Parathyroid adenoma (tissue), 2 donors: ENCODE data around the gene FNDC3B.

Experiments
- H2AFZ ChIP-seq: fragments of 300-600 bp; sonication (generic); one replicate; pipeline ENCODE4 v1.7.0; 2017; ENCODE audit warnings: antibody characterized with exemption, mild to moderate bottlenecking
- H3K27ac ChIP-seq: fragments of 300-600 bp; sonication (generic); one replicate; pipeline ENCODE4 v1.7.0; 2017
- H3K27me3 ChIP-seq: fragments of 300-600 bp; sonication (generic); one replicate; pipeline ENCODE4 v1.7.0; 2017; ENCODE audit warnings: low read length; ENCODE audit not compliant: control insufficient read depth, insufficient read depth
- H3K36me3 ChIP-seq: fragments of 300-600 bp; sonication (generic); one replicate; pipeline ENCODE4 v1.7.0; 2017; ENCODE audit warnings: low read length; ENCODE audit not compliant: control insufficient read depth, insufficient read depth
- H3K4me1 ChIP-seq: fragments of 300-600 bp; sonication (generic); one replicate; pipeline ENCODE4 v1.7.0; 2017; ENCODE audit warnings: control low read depth
- H3K4me2 ChIP-seq: fragments of 300-600 bp; sonication (generic); one replicate; pipeline ENCODE4 v1.7.0; 2017; ENCODE audit warnings: low read length
- H3K4me3 ChIP-seq: fragments of 300-600 bp; sonication (generic); one replicate; pipeline ENCODE4 v1.7.0; 2017; ENCODE audit warnings: low read depth, low read length
- H3K79me2 ChIP-seq: fragments of 300-600 bp; sonication (generic); one replicate; pipeline ENCODE4 v1.7.0; 2017; ENCODE audit warnings: control low read depth
- H3K9ac ChIP-seq: fragments of 300-600 bp; sonication (generic); one replicate; pipeline ENCODE4 v1.7.0; 2017; ENCODE audit warnings: mild to moderate bottlenecking
- H3K9me3 ChIP-seq: fragments of 300-600 bp; sonication (generic); one replicate; pipeline ENCODE4 v1.7.0; 2017; ENCODE audit warnings: low read length; ENCODE audit not compliant: control insufficient read depth
- TF ChIP-seq, protein P1 (sequence below): fragments of 300-600 bp; sonication (generic); IDR thresholded peaks from one replicate; pipeline ENCODE4 v1.7.0; 2017; ENCODE audit warnings: antibody characterized with exemption, mild to moderate bottlenecking
- donor health status: primary hyperparathyroidism.

FNDC3B gene

GRCh38 chr3:172370419-172370818, 331.0 kb downstream of the FNDC3B start:
- Histone ChIP-seq H3K79me2 (peaks cover 3% of the 10 kb centered on the region), H3K9me3 (no peaks in the 10 kb centered on the region), H3K4me2 (no peak overlapping the region), H3K27ac (no peak overlapping the region), H3K27me3 (no peaks in the 10 kb centered on the region), H3K4me1 (no peaks in the 10 kb centered on the region), H3K4me3 (no peak overlapping the region), H3K9ac (no peak overlapping the region), H3K36me3 (no peaks in the 10 kb centered on the region), H2AFZ (no peak overlapping the region)
- TF ChIP-seq, protein P1, sequence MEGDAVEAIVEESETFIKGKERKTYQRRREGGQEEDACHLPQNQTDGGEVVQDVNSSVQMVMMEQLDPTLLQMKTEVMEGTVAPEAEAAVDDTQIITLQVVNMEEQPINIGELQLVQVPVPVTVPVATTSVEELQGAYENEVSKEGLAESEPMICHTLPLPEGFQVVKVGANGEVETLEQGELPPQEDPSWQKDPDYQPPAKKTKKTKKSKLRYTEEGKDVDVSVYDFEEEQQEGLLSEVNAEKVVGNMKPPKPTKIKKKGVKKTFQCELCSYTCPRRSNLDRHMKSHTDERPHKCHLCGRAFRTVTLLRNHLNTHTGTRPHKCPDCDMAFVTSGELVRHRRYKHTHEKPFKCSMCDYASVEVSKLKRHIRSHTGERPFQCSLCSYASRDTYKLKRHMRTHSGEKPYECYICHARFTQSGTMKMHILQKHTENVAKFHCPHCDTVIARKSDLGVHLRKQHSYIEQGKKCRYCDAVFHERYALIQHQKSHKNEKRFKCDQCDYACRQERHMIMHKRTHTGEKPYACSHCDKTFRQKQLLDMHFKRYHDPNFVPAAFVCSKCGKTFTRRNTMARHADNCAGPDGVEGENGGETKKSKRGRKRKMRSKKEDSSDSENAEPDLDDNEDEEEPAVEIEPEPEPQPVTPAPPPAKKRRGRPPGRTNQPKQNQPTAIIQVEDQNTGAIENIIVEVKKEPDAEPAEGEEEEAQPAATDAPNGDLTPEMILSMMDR, result no peak

- Histone ChIP-seq H2AFZ (no peak overlapping the region), H3K4me2 (no peak overlapping the region), H3K79me2 (peaks cover 6% of the 10 kb centered on the region), H3K27ac (no peak overlapping the region), H3K36me3 (no peaks in the 10 kb centered on the region), H3K9me3 (no peaks in the 10 kb centered on the region), H3K4me3 (no peak overlapping the region), H3K27me3 (no peaks in the 10 kb centered on the region), H3K4me1 (no peaks in the 10 kb centered on the region), H3K9ac (no peak overlapping the region)
- TF ChIP-seq, protein P1, result no peak
These were observed 332.2 kb downstream of the FNDC3B start for GRCh38 chr3:172371544-172371943.

- Histone ChIP-seq H3K9ac (no peak overlapping the region), H3K4me1 (no peaks in the 10 kb centered on the region), H3K36me3 (no peaks in the 10 kb centered on the region), H3K4me2 (no peak overlapping the region), H3K27ac (no peak overlapping the region), H3K9me3 (no peaks in the 10 kb centered on the region), H3K4me3 (no peak overlapping the region), H3K79me2 (peaks cover 6% of the 10 kb centered on the region), H3K27me3 (no peaks in the 10 kb centered on the region), H2AFZ (no peak overlapping the region)
- TF ChIP-seq, protein P1, result no peak
These were observed 333.5 kb downstream of the FNDC3B start for GRCh38 chr3:172372895-172373294.

- Histone ChIP-seq H3K79me2 (peaks cover 6% of the 10 kb centered on the region), H3K4me2 (no peak overlapping the region), H3K4me1 (no peaks in the 10 kb centered on the region), H3K9me3 (no peaks in the 10 kb centered on the region), H3K4me3 (no peak overlapping the region), H3K27ac (no peak overlapping the region), H3K9ac (no peak overlapping the region), H2AFZ (no peak overlapping the region), H3K27me3 (no peaks in the 10 kb centered on the region), H3K36me3 (no peaks in the 10 kb centered on the region)
- TF ChIP-seq, protein P1, result no peak
These were observed 334.5 kb downstream of the FNDC3B start for GRCh38 chr3:172373912-172374311.

GRCh38 chr3:172375206-172375850, 335.9 kb downstream of the FNDC3B start:
- no peak overlapping the region for H3K27ac ChIP-seq
- H2AFZ ChIP-seq, result no peak overlapping the region
- peaks cover 9% of the 10 kb centered on the region for H3K79me2 ChIP-seq
- TF ChIP-seq, protein P1, result no peak
- H3K9ac ChIP-seq, result no peak overlapping the region
- no peaks in the 10 kb centered on the region for H3K9me3 ChIP-seq
- no peaks in the 10 kb centered on the region for H3K4me1 ChIP-seq
- H3K27me3 ChIP-seq, result no peaks in the 10 kb centered on the region
- no peak overlapping the region for H3K4me2 ChIP-seq
- no peaks in the 10 kb centered on the region for H3K36me3 ChIP-seq
- H3K4me3 ChIP-seq, result no peak overlapping the region
